Measurements from ENCODE around the gene KRTAP12-4.
"Not testable (repeated sequence)": the region's sequence is repeated elsewhere in the genome, so short reads cannot be mapped to it uniquely, and the experiment has no call there.

Gene KRTAP12-4

GRCh38 chr21:44656868-44657267, 2.4 kb upstream of the KRTAP12-4 start:
- no peak for DNase-seq (ENCODE audit: low read depth)

DNA sequence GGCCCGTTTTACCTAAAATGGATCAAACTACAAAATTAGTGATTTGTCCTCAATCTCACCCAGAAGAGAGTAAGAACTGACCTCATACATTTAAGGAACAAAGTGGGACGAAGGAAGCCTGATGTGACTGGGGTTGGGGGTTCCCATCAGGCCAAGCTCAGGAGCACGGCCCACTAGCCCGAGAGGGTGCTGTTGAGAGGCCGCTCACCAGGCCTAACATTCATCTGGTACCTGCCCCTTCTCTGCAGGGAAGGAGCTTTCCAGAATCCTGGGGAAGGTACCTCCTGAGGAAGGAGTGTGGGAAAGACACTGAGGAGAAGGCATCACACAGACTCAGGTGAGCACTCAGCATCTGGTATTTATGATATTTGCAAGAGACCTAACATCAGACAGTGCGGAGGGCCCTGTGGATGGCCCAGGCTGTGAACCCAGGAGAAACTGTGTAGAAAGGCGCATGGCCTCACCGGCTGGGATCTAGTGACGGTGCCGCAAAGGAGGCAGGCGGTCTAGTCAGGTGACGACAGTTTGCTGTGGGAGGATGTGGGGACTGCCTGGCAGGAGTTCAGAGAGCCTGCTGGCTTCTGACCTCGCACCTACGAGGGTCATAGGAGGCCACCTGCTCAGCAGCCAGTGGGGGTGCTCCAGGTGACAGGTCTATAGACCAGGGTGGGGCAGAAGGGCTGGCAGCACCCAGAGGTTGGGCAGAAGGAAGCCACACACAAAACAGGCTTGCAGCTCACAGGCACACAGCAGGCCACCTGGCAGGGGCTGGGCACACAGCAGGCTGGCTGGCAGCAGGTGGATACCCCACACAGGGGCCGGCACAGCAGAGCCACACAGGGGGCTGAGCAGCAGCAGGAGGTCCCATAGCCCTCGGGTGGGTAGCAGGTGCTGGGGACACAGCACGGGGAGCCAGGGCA, 543 bp downstream of the KRTAP12-4 start:
- no peak for DNase-seq (ENCODE audit: low read depth)

DNA sequence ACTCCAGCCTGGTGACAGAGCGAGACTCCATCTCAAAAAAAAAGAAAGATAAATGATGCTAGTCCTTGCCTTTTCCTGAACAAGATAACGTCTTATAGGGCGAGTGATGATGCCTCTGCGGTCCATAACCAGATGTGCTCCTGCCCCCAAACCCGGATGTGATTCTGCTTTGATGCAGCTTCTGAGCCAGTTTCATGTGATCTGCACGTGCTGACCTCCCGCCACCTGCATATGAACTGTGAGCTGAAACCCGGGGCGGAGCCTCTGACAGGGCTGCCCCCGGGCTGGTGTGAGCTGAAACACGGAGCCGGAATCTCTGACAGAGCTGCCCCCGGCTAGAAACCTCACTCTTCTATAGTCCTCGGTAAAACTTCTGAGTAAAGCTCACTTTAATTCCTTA, 1.3 kb downstream of the KRTAP12-4 start:
- no peak for DNase-seq (ENCODE audit: low read depth)

DNA sequence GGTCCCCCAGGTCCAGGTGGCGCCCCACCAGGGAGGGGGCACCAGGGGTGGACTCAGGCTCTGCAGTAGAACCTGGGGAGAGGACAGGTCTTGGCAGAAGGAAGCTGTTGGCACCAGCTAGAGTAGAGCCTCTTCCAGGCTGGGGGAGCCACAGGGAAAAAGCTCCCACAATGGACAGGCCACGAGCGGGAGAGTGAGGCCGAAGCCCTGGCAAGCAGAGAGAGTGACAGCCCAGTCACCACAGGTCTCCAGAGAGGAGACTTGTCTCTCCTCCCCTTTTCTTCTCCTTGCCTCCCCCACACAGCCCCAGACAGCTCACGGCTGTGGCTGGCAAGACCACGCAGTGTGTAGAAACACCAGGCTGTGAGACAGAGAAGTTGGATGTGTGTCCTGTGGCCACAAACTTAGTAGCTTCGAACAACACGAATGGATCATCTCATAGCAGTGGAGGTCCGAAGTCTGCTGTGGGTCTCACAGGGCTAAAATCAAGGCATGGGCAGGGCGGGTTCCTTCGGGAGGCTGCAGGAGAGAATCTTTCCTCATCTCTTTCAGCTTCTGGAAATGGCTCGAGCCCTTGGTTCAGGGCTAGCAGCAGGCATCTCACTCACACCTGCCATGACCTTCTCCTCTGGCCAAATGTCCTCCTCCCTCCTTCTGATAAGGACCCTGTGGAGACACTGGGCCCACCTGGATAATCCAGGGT, 3.3 kb downstream of the KRTAP12-4 start:
- DNase-seq (ENCODE audit: low read depth): no peak

DNA sequence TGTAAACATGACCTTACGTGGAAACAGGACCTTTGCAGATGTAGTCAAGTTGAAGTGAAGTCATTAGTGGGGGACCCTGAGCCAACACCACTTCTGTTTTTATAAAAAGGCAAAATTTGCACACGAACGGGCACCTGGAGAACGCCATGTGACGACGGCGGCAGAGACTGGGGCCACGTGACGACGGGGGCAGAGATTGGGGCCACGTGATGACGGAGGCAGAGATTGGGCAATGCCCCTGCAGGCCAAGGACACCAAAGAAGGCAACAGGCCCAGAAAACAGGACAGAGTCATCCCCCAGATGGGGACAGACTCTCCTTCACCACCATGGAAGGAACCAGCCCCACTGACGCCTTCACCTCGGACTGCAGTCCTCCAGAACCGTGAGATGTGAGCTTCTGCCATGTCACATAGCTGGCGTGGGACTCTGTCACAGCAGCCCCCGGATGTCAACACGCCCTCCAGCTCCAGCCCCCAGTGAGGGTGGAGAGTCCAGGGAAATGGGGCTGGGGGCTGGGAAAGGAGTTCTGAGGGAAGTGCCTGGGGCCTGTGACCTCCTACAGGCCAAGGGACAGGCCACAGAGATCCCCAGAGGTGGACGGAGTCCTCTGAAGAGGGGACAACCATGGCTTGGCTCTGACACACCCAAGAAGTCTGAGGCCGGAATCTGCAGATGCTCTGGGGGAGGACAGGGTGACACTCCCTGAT, 4.0 kb downstream of the KRTAP12-4 start:
- DNase-seq (ENCODE audit: low read depth): no peak

DNA sequence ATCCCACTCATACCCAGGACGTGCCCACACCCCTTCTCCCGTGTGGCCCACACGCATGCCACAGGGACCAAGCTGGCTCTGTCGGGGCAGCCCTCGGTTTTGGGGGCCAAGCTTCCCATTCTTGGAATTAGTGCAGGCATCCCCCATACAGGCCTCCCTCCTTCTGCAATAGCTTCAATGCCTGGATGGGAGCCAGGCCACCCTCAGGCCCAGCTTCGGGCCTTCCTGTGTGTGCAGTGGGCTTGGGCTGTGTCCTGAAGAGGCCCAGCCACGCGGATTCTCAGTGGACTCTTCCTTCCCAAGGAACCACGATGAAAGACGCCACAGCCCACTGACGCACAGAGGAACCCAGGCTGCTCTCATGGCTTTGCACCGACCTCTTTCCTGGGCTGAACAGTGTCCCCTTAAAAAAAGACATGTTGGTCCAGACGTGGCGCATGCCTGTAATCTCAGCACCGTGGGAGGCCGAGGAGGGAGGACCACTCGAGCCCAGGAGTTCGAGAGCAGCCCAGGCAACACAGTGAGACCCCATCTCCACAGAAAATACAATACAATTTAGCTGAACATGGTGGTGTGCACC, 4.8 kb downstream of the KRTAP12-4 start:
- no peak for DNase-seq (ENCODE audit: low read depth)

DNA sequence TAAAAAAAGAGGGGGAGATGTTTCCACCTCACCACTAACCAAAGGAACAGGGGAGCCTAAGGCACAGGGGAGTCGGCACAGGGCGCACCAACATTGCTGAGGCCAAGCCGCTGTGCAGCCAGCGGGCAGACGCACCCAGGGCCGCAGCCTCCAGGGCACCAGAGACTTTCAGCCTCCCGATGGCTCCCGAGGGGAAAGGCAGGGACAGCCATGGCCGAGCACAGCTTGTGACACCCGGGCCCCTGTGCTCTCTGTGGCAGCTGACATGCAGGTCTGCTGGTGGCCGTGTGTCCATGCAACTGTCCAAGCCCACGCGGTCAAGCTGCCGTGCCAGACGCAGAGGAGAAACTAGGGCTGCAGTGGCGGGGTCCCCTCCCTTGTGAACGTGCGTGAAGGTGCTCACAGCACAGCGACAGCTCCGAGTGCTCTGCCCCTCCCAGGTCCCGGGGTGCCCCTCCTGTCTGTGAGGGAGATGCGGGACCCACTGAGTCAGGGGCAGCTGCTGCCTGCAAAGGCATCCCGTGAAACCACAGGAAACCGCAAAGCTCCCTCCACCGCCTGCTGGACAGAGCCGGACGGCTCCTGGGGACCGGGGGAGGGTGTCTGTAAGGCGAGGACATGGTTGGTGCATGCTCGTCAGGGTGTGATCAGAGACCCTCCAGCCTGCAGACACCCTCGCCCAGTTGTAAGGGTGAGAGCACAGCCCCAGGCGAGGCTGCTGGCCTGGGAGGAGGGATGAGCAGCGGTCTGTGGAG, 5.7 kb downstream of the KRTAP12-4 start:
- no peak for DNase-seq (ENCODE audit: low read depth)

DNA sequence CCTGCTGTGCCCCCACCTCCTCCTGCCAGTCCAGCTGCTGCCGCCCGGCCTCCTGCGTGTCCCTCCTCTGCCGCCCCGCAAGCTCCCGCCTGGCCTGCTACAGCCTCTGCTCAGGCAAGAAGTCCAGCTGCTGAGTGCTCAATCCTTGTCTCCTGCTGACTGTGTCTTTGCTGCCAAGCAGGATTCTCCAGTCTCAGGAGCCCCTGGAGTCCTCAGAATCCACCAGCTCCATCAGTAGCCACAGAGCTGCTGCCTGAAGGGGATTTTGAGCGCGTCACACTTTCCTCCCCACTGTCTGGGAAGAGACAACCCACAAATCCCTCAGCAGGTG, 7.3 kb downstream of the KRTAP12-4 start:
- no peak for DNase-seq (ENCODE audit: low read depth)

- not testable (repeated sequence) for DNase-seq (ENCODE audit: low read depth)
Observed at GRCh38 chr21:44646366-44647221, 7.9 kb downstream of the KRTAP12-4 start, which contains the start of gene KRTAP10-11. Gene KRTAP10-11 (plus strand): TSS chr21:44646414. CDS start chr21:44646459, 45 bp downstream.

- DNase-seq (ENCODE audit: low read depth): no peak
Observed at GRCh38 chr21:44644878-44645277, 9.6 kb downstream of the KRTAP12-4 start.

GRCh38 chr21:44643741-44644310, 10.6 kb downstream of the KRTAP12-4 start:
- no peak for DNase-seq (ENCODE audit: low read depth)

DNA sequence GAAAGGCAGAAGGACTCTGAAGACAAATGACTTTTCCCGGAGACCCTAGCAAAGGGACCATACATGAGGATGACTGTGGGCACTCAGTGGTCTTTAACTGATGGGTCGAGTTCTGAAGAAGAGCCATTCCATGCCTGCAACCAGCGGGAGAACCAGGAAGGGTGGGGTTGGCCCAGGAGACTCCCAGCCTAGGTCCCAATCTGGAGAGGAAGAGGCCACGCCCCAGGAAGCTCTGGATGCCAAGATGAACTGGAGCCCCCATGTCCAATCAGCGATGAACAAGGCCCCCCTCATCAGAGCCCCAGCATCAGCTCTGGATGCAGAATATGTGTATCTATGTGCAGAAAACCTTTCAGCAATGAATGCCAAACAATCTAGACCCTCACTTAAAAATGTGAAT, 13.7 kb downstream of the KRTAP12-4 start:
- no peak for DNase-seq (ENCODE audit: low read depth)

DNA sequence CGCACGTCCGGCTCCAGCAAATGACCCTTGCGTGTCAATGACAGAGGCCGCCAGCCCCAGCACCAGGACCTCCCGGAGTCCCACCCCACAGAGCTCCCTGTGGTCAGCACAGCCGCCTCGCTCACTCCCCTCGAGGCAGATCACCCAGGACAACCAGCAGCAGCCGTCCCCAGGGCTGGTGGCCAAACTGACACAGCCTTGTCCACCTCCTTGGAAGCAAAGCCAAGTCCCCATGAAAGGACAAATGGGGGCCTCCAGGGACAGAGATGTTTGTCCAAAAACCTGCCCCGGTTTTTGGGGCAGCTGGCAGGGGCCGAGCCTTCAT, 15.2 kb downstream of the KRTAP12-4 start:
- no peak for DNase-seq (ENCODE audit: low read depth)

- not testable (repeated sequence) for DNase-seq (ENCODE audit: low read depth)
Observed at GRCh38 chr21:44638506-44639330, 15.7 kb downstream of the KRTAP12-4 start.

GRCh38 chr21:44637851-44638348, 16.6 kb downstream of the KRTAP12-4 start:
- not testable (repeated sequence) for DNase-seq (ENCODE audit: low read depth)

DNA sequence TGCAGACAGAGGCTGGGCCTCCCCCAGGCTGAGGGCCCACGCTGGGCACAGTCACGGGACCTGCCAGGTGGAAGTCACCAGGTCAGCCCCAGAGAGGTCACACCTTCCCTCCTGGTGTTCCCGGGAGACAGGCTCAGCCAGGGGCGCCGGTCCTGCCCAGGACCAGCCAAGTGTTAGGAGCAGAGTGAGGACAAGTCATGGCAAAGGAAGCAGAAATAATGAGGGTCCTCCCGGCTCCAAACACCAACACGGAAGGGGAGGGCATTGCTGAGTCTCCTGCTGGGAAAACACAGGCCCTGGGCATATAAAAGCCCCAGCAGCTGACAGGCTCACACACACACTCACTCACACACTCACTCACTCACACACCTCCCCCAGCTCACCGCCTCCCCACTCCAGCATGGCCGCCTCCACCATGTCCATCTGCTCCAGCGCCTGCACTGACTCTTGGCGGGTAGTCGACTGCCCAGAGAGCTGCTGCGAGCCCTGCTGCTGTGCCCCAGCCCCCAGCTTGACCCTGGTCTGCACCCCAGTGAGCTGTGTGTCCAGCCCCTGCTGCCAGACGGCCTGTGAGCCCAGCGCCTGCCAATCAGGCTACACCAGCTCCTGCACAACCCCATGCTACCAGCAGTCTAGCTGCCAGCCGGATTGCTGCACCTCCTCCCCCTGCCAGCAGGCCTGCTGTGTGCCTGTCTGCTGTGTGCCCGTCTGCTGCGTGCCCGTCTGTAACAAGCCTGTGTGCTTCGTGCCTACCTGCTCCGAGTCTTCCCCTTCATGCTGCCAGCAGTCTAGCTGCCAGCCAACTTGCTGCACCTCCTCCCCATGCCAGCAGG, 17.2 kb downstream of the KRTAP12-4 start, which contains the start of gene KRTAP10-10:
Gene KRTAP10-10, plus strand, starts transcription at position 339 of the 833 bp plus-strand sequence. Its CDS starts 62 bp downstream, at position 401.
- DNase-seq (ENCODE audit: low read depth): no peak

- no peak for DNase-seq (ENCODE audit: low read depth)
Observed at GRCh38 chr21:44636209-44637017, 18.0 kb downstream of the KRTAP12-4 start.
